GM06990 (cell line): ENCODE measurements around the gene PSMA6.
"Not testable (repeated sequence)": the region's sequence is repeated elsewhere in the genome, so short reads cannot be mapped to it uniquely, and the experiment has no call there.

Experiments
- DNase-seq: peaks from one replicate; pipeline ENCODE4 v3.0.0-alpha.2; 2011; ENCODE audit not compliant: insufficient read length; ENCODE audit errors: extremely low read depth
- H3K27me3 ChIP-seq: replicated peaks from 2 replicates; pipeline ENCODE4 v1.6.0; 2011; ENCODE audit warnings: low read length; ENCODE audit not compliant: control insufficient read depth, insufficient read depth
- H3K36me3 ChIP-seq: 2 replicates; pipeline ENCODE4 v1.5.1; 2011; ENCODE audit warnings: low read length; ENCODE audit not compliant: control insufficient read depth, insufficient read depth
- H3K4me3 ChIP-seq: replicated peaks from 2 replicates; pipeline ENCODE4 v1.5.1; 2011; ENCODE audit warnings: low read depth, mild to moderate bottlenecking, control low read depth, low read length
- TF ChIP-seq, protein P1 (sequence below): IDR thresholded peaks from 2 replicates; pipeline ENCODE4 v1.5.1; 2011; ENCODE audit warnings: low read length, control low read depth, mild to moderate bottlenecking, inconsistent platforms; ENCODE audit not compliant: insufficient read depth, poor library complexity, severe bottlenecking

Gene PSMA6

DNA sequence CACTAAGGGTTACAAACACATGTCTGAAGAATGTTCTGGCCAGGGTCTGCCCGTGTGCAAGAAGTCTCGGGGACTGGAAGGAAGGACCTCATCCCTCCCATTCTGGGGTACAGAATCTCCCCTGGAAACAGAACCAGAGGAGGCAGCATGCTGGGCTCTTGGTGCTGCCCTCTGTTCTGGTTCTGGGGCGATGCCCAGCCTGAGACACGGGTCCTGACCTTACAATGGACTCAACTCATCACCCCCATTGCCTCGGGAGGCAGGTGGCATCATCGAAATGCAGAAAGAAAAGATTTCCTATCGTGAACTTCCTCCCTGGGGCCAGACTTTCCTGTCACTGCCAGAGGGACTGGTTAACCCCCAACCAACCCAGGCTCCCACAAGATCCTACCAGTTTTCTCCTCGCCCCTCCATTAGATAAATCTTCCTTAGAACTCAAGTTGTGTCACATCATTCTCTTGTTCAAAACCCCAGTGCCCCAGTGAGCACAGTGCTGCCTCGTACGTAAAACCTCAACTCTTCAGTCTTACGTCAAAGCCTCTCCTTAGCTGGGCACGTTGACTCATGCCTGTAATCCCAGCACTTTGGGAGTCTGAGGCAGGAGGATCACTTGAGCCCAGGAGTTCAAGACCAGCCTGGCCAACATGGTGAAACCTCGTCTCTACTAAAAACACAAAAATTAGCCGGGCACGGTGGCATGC lies 52.1 kb downstream of the PSMA6 start:
- no peak for DNase-seq
- Histone ChIP-seq H3K4me3 (no peak overlapping the region), H3K36me3 (no peaks in the 10 kb centered on the region), H3K27me3 (no peaks in the 10 kb centered on the region)
- TF ChIP-seq, protein P1, sequence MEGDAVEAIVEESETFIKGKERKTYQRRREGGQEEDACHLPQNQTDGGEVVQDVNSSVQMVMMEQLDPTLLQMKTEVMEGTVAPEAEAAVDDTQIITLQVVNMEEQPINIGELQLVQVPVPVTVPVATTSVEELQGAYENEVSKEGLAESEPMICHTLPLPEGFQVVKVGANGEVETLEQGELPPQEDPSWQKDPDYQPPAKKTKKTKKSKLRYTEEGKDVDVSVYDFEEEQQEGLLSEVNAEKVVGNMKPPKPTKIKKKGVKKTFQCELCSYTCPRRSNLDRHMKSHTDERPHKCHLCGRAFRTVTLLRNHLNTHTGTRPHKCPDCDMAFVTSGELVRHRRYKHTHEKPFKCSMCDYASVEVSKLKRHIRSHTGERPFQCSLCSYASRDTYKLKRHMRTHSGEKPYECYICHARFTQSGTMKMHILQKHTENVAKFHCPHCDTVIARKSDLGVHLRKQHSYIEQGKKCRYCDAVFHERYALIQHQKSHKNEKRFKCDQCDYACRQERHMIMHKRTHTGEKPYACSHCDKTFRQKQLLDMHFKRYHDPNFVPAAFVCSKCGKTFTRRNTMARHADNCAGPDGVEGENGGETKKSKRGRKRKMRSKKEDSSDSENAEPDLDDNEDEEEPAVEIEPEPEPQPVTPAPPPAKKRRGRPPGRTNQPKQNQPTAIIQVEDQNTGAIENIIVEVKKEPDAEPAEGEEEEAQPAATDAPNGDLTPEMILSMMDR = no peak

DNA sequence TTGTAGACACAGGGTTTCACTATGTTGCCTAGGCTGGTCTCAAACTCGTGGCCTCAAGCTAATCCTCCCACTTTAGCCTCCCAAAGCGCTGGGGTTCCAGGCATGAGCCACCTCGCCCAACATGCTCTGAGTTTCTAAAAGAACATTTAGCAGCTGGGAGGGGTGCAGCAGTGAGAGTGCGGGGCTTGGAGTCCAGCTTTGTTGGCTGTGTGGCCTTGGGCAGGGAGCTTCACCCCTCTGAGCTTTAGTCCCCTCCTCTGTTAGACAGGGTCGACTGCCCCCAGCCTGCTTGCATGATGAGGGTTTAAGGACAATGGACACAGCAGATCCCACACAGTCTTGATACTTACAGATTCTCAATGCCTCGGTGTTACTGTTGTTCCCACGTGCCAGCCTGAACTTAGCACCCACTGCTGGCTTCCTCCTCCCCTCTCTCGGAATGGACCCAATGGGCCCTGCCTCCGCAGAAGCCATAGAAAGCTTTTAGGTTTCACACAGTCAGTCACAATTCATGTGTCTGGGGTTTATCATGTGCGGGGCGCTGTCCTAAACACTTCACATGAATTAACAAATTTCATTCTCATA lies 54.6 kb downstream of the PSMA6 start:
- H3K36me3 ChIP-seq = no peaks in the 10 kb centered on the region
- DNase-seq = no peak
- no peak overlapping the region for H3K4me3 ChIP-seq
- no peaks in the 10 kb centered on the region for H3K27me3 ChIP-seq
- TF ChIP-seq, protein P1 = no peak

- no peak for DNase-seq
- no peak overlapping the region for H3K4me3 ChIP-seq
- TF ChIP-seq, protein P1 = no peak
Observed at GRCh38 chr14:35347323-35348043, 55.3 kb downstream of the PSMA6 start.

GRCh38 chr14:35348044-35348380 lies 55.8 kb downstream of the PSMA6 start:
- H3K4me3 ChIP-seq, H3K27me3 ChIP-seq, DNase-seq, H3K36me3 ChIP-seq: not testable (repeated sequence)

More at GRCh38 chr14:35347323-35348043, 55.3 kb downstream of the PSMA6 start:
- Histone ChIP-seq H3K36me3 (no peaks in the 10 kb centered on the region), H3K27me3 (no peaks in the 10 kb centered on the region)

- TF ChIP-seq, protein P1 = no peak
- Histone ChIP-seq H3K27me3 (no peaks in the 10 kb centered on the region), H3K36me3 (no peaks in the 10 kb centered on the region), H3K4me3 (no peak overlapping the region)
- DNase-seq = no peak
Observed at GRCh38 chr14:35349496-35350365, 57.5 kb downstream of the PSMA6 start.
